HG03378 (cell line): ENCODE results near the gene PLCG1.

ENCODE experiments used
- ATAC-seq: cut with Tn5 transposase; IDR thresholded peaks from one replicate; pipeline ENCODE4 v1.9.1; 2021; ENCODE audit warnings: mild to moderate bottlenecking, moderate library complexity; ENCODE audit not compliant: unreplicated experiment

PLCG1 gene

DNA sequence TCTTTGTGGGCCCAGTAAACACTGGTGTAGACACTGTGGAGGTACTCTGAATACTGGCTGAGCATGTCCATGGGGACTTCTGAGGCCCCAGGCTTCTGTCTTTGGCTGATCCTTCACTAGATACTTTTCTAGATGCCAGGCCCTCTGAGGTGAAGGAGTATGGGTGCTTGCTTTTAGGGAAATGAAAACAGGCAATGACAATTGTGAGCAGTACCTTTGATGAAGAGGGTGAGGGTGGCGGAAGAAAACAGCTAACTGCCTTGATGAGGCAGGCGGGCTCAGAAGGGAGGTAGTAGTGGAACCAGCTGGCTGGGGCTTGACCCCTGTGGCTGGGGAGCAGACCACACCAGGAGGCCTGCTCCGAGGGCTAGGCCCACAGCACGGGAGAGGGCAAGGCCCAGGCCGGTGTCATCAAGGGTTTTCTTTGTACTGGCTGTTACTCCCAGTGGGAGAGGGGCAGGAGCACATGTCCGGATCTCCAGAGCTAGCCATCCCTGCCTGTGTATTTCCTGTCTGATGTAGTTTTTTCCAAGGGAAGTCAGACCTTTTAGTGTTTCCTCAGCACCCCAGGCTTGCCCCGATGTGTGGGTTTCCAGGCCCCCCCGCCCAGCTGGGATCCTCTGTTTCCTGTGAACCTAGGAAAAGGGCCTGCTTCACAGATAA is 3.9 kb downstream of the PLCG1 start:
- no peak for ATAC-seq

DNA sequence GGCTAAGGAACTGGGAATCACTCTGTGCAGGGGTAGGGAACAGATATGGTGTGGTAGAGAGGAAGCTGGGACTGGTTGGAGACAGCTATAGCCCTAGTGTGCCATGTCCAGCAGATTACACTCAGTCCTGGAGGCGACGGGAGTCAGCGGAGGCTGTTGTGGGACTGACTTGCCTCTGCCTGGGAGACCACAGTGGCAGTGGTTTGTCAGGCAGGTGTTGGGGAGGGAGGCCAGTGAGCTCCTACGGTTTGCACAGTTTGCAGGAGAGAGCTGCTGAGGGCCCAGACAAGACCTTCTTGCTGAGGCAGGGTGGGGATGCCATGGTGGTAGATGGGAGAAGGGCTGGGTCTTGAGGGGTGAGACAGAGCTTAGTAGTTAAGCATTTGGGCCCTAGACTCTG is 4.9 kb downstream of the PLCG1 start:
- ATAC-seq, result no peak

DNA sequence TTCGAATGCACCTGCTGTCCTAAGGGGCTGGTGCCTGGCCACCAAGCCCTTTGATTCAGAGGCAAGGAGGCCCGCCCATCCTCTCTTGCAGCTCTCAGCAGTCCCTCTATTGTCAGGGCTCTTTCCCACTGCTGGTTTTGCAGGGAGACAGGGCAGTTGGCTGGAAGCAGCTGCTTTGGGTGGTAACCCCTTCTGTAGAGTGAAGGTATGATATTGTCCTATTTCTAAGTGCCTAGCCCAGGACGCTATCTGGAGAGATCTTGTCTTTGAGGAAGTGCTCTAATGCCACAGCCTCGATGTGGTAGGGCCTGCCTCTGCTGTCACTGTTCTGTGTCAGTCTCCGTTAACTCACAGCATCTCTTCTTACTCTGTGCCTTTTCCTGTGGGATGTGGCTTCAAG is 5.6 kb downstream of the PLCG1 start:
- no peak for ATAC-seq

DNA sequence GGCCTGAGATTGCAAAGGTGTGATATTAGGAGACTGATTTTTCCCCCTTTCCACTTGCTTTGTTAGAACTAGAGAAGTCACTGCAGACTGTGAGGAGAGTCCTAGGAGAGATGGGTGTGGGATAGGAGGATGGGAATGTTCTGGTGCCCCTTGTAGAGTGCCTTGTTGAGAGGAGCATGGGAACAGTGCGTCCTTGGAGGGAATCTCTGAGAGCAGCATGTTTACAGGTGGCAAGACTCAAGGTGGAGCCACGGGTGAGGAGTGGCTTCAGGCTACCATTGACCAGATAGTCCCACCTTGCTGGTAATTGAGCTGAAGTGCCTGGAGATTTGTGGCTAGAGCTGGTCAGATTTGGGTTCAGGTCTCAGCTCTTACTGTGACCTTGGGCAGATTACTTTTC is 6.0 kb downstream of the PLCG1 start:
- ATAC-seq, result no peak

DNA sequence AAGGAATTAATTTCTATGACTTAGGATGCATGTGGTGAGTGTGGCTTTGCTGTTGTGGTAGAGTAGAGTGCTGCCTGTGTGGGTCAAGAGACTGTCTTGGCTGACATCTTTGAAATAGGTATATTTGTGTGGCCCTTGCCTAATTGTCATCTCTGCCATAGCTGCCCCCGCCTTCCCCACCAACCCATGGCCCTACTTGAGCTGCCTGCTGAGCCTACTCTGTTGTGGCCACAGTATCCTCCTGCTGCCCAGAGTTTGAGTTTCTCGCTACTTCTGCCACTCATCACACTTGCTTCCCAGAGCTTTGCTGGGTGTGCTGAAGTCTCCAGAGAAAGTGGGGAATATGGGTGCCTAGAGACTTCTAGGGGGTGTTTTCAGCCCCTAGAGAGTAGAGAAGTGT is 8.0 kb downstream of the PLCG1 start:
- no peak for ATAC-seq

DNA sequence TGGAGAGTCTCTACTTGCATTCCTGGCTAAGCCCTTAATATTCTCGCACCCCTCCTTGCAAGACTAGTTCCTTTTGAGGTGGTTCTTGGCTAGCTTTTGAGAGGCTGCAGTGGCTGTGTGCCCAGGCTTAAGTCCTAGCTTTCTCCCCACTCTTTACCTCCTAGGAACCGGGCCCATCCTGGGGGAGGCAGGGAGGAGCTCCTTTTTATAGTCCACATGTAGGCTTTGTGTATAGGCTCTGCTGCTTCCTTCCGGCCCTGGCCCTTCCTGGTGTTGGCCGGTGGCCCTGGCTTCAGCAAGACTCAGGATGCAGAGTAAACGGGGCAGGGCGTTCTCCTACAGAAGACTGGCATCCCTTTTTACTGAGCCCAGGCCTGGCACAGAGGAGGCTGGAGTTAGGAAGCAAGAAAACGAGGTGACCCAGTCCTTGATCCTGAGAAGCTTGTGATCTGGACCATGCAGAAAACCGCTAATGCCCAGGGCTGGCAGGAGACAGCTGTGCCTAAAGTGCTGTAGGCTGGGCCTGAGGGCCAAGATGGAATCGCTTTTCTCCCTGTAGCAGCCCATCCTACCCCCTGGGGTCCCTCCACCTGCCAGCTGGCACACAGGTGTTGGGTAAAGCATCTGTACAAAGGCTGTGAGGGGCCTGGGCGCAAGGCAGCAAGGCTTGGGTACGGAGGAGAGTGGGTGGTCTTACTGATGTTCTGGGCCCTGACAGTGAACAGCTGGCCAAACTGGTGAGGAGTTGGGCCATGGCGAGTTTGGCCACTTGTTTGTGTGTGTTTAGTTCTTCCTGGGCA is 8.7 kb downstream of the PLCG1 start:
- ATAC-seq, result no peak

DNA sequence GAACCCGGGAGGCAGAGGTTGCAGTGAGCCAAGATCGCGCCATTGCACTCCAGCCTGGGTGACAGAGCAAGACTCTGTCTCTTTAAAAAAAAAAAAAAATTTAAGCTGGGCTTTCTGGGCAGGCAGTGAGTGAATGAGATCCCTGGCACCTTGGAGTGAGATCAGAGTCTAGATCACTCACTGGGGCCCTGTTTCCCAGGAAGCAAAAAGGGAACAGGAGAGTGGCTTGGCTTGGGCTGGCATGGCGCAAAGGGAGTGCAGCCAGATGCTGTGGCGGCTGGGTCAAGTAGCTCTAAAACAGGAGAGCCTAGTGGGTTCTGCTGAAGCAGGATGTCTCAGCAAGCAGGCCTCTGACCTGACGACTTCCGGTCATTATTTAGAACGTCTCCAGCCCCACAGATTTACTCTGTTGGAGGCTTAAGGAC is 10.4 kb downstream of the PLCG1 start:
- no peak for ATAC-seq

DNA sequence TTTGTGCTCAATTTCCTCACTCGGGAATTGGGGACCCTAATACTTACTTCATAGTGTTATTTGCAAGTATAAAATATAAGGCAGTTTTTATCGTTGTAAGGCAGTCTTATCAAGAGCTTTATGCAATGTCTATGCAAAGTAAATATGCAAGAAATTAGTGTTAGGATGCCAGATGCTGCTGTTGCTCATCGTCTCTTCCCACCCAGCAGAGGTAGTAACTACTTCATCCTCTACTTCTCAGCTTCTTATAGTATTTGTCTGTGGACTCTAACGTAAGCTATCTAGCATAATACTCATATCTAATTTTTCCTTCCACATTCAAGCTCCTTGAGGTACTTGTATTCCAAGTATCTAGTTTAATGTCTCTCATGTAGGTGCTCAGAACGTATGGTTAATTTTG is 11.6 kb downstream of the PLCG1 start:
- no peak for ATAC-seq

DNA sequence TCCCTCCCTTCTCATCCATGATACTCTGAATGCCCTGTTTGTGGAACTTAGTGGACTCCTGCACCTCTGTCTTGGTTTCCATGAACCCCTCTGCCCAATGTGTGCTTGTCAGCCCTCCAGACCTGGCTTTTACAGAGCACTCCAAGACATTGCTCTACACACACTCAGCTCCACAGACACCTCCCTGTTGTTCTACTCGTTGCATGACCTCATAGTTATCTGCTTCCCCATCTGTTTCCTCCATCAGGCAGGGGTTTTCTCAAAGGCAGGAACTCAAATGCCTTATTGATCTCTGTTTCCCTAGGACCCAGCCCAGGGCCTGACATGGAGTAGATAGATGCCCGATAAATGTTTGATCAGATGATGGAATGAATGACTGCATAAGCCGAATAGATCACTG is 13.3 kb downstream of the PLCG1 start:
- ATAC-seq, result no peak

DNA sequence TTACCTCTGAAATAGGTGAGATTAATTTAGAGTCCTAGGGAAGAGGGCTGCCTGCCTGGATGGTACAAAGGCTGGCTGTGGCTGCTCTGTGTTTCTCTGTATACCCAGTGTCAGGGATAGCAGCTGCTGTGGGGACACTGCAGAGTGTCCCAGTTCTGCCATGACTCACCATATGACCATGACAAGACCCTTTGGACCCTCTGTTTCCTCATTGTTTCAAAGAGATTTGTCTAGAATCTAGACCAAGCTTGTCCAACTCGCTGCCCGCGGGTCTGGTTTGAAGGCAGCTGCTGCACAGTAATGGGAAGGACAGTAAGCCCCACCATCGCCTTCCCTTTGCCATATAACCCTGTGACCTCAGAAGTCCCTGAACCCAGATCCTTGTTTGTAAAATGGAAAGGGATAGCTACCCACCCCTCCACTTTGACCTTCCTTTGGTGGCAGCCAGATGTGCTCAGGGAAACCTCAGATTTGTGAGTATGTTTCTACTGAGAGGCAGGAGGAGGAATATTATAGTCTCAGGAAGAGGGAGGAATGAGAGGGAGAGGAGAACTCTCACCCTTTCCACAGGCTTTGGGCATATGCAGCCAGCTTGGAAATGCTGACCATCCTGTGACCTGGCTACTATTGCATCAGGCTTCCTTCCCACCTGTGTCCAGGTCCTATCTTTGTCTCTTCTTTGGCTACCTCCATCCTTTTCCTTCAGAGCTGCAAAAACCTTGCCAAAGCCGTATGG is 14.0 kb downstream of the PLCG1 start:
- no peak for ATAC-seq

DNA sequence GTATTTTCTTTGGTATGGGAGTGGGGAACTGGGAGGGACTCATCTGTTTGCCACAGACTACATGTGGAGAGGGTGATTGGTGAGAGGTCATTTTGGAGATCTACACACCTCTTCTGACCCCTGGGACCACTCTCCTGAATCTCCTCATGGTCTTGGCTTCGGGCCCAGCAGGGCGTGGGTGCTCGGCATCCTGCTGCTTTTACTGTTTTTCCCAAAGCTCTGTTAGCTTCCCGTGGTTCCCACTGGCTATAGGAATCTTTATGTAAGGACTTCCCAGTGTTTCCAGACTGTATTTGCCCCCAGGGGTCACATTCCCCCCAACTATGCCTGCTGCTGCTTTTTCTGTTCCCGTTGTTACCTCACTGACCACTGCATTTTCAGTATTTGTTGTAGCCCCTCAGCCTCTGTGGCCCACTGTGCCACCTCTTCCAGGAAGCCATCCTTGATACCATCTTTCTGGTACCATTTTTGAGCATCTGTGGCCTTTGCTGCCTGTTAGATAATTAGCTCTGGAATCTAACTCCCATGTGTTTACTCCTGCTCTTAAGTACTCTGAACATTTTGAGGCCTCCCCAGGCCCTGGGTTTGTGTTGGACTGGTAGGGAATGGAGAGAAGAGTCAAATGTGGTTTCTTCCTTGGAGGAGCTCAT is 14.9 kb downstream of the PLCG1 start:
- ATAC-seq, result no peak

DNA sequence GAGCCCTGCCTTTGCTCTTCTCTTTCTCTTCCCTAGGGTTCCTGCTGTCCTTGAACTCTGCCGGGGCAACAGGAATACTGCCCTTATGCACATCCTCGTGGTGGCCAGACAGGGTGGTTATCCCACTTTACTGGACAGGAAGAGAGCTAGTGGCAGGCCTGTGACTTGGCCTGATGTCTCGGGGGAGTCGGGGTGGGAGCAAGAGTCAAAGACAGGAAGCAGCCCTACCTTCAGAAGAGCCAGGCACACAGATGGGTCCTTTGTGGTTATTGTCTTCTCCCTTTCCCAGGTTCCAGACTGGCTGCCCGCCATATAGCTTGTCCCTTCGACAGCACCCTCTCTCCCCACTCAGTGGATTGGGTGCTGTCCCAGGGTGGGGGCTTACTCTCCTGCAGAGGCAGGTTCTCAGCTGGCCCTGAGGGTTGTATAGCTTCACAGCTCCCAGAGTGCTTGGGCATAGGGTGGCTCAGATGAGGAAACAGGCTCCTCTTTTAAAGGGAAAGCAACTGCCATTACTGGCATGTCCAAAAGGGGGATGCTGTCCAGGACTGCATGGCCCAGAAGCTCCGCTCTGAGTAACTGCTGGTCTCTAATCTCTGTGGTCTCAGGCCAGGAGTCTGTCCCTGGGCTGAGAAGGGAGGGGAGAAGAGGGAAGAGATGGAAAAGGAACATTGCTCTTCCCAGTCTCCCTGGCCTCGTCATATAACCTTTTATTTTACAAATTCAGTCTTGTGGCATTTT is 17.3 kb downstream of the PLCG1 start:
- no peak for ATAC-seq

DNA sequence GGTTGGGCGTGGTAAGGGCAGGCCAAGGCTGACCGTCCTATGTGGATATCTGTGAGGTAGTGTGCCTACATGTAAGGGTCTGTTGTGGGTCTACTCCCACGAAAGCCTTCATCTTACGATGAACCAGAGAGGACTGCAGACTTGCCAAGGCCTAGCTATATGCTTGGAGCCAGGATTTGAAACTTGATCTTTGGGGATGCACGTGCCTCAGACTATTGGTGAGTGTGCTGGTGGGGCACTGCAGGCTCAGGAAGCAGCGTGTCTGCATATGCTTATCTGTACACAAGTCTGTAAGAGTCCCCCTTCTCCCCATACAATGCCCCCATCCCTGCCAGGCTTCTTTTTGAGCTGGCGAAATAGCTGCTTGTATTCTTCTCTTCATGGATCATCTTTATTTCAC is 17.9 kb downstream of the PLCG1 start:
- ATAC-seq, result no peak

DNA sequence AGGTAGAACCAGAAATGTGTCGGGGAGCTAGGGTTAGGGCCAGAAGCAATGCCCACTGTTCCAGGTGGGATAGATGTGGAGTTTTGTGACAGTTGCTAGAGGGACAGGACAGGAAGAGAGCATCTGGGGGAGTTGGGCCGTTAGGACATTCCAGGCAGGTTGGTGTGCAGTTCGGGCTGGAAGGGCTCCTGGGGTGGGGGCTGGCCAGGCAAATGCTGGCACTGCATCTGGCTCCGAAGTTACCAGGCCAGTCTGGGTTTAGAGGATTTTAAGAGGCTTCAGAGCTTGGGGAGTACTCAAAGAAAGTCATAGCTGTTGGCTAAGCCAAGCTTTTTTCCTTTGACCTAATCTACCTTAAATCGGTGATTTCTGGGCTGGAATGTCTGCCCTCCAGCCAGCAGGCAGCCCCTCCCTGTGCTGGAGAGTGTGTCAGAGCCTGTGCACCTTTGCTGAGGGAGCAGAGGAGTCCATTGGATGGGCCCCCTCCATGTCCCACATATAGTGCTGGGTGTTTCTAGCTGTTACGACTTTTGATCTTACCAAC is 20.8 kb downstream of the PLCG1 start:
- no peak for ATAC-seq

DNA sequence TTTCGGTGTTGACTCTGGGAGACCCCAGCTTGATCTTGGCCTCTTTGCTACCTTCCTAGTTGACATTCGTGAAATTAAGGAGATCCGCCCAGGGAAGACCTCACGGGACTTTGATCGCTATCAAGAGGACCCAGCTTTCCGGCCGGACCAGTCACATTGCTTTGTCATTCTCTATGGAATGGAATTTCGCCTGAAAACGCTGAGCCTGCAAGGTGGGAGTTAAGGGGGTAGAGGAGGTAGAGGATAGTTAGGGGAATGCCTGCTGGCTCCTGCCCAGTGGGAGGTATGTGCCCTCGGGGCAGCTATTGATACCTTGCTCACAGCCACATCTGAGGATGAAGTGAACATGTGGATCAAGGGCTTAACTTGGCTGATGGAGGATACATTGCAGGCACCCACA is 22.2 kb downstream of the PLCG1 start:
- ATAC-seq, result no peak

DNA sequence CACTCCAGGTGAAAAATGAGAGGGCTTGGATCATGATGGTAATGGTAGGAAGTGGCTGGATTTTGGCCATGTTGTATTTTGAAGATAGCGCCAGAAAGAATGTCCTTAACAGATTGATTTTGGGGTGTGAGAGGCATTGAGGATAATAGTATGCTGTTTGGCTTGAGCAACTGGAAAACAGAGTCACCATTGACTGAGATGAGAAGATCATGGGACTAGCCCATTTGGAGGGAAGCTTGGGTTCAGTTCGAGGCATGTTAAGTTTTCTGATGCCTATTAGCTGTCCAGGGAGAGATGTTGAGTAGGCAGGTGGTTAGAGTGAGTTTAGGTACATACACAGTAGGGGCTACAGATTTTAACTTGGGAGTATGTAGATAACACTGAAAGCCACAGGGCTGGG is 23.3 kb downstream of the PLCG1 start:
- ATAC-seq, result no peak

DNA sequence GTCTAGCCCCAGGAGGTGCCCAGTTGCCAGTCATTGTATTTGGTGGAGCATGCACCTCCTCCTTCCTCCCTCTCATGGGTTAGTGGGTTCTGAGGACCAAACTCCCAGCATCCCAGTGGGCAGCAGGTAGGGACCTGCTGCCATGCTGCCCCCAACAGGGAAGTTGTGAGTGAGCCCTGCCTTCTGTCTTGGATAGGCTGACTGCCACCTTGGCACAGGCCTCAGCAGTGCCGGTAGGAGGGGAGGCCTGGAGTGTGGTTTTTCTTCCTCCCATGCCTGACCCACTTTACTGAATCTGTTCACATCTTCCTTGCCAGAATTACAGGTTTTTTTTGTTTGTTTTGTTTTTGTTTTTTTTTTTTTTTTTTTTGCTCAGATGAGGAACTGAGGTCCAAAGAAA is 24.5 kb downstream of the PLCG1 start:
- no peak for ATAC-seq

DNA sequence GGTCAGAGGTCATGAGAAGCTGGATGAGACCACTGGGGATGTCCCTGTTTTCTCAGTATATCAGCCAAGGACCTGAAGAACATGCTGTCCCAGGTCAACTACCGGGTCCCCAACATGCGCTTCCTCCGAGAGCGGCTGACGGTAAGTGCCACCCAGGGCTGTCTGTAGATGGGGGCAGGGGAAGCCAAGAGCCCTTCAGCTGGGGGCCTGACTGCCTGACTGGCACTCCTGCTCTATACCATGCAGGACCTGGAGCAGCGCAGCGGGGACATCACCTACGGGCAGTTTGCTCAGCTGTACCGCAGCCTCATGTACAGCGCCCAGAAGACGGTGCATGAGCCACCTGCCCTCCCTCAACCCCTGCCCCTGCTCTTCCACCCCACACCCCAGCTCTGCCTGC is 25.1 kb downstream of the PLCG1 start:
- no peak for ATAC-seq

DNA sequence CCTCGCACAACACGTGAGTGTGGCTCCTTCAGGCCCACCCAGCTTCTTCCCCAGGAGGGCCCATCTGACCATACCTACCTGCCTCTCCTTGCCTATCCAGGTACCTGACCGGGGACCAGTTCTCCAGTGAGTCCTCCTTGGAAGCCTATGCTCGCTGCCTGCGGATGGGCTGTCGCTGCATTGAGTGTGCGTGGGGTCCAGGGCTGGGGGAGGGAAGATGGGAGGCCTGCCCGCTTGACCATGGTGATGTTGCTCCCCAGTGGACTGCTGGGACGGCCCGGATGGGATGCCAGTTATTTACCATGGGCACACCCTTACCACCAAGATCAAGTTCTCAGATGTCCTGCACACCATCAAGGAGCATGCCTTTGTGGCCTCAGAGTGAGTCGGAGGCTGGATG is 26.5 kb downstream of the PLCG1 start:
- ATAC-seq, result no peak
